GM12878 (cell line): ENCODE results near the gene NLGN4X.

Experiments used
- ATF7 ChIP-seq: fragments of 450-650 bp; IDR thresholded peaks from 2 replicates; pipeline ENCODE4 v1.6.1; 2016; ENCODE audit warnings: low read depth, mild to moderate bottlenecking
- CTCF ChIP-seq, 3 experiments: IDR thresholded peaks in 2 of 3; conservative IDR thresholded peaks in 1 of 3; 2 replicates each; pipeline ENCODE4 v1.5.1; 2011; ENCODE audit warnings: low read depth in 3 of 3, low read length in 3 of 3, mild to moderate bottlenecking in 3 of 3, control low read depth in 2 of 3, moderate library complexity in 2 of 3, inconsistent platforms in 1 of 3, mixed read lengths in 1 of 3; ENCODE audit not compliant: control insufficient read depth in 2 of 3, insufficient read depth in 1 of 3; ENCODE audit errors: extremely low read depth in 1 of 3
- ESRRA ChIP-seq: IDR thresholded peaks from 2 replicates; pipeline ENCODE4 v1.6.1; 2012; ENCODE audit warnings: mild to moderate bottlenecking, low read length, improper control_type of control experiment
- EZH2 ChIP-seq: IDR thresholded peaks from 2 replicates; pipeline ENCODE4 v1.6.1; 2012; ENCODE audit warnings: low read depth, mild to moderate bottlenecking, control low read depth, inconsistent platforms, low read length, borderline replicate concordance; ENCODE audit not compliant: control insufficient read depth
- GABPA ChIP-seq: IDR thresholded peaks from 2 replicates; pipeline ENCODE4 v1.6.1; 2014; ENCODE audit warnings: antibody characterized with exemption, low read depth, mild to moderate bottlenecking, inconsistent platforms
- POLR2A ChIP-seq: IDR thresholded peaks from 2 replicates; pipeline ENCODE4 v1.6.1; 2011; ENCODE audit warnings: low read depth, mild to moderate bottlenecking, low read length
- POLR2AphosphoS5 ChIP-seq: IDR thresholded peaks from 2 replicates; pipeline ENCODE4 v1.6.1; 2011; ENCODE audit warnings: mild to moderate bottlenecking, low read length, inconsistent platforms
- RCOR1 ChIP-seq: conservative IDR thresholded peaks from 2 replicates; pipeline ENCODE4 v1.6.1; 2012; ENCODE audit warnings: low read depth, low read length, improper control_type of control experiment
- SIN3A ChIP-seq: IDR thresholded peaks from 2 replicates; pipeline ENCODE4 v1.6.1; 2012; ENCODE audit warnings: low read depth, low read length, improper control_type of control experiment
- SMC3 ChIP-seq: IDR thresholded peaks from 2 replicates; pipeline ENCODE4 v1.6.1; 2011; ENCODE audit warnings: low read length, improper control_type of control experiment, borderline replicate concordance
- SP1 ChIP-seq: IDR thresholded peaks from one replicate; pipeline ENCODE4 v1.6.1; 2011; ENCODE audit warnings: low read depth, low read length
- YY1 ChIP-seq: IDR thresholded peaks from 2 replicates; pipeline ENCODE4 v1.6.1; 2011; ENCODE audit warnings: low read depth, mild to moderate bottlenecking, low read length
- ZNF274 ChIP-seq: IDR thresholded peaks from one replicate; pipeline ENCODE4 v1.8.0; 2011; ENCODE audit not compliant: insufficient read length, insufficient read depth
- TF ChIP-seq, protein P1 (sequence below): IDR thresholded peaks from 2 replicates; pipeline ENCODE4 v1.6.1; 2012; ENCODE audit warnings: mild to moderate bottlenecking, low read depth, low read length

DNA sequence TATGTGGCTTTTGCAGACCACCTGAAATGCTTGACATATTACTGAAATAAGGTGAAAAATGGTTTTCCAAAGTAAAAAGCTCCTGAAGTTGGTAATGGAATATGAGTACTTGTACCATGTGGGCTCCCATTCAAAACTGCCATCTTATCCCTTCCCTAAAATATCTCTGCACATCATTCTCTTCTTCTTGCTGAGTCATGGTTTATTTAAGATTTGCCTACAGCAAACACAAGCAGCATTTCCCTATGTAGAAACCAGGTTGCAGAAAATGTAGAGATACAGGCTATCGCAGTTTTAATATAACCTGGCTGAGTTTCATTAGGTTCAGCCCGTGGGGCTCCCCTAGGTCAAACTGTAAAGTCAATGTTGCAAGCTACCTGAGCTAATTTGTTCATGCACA, 270.1 kb downstream of the NLGN4X start:
- TF ChIP-seq POLR2A (no peak), CTCF (IDR thresholded peaks at IDR 0.05 in 2 of 3, conservative IDR thresholded peaks at IDR 0.05 in 1 of 3; ENCODE audit: control insufficient read depth in 2 of 3, extremely low read depth in 1 of 3, insufficient read depth in 1 of 3, low read depth in 3 of 3, low read length in 3 of 3) (no peak), SP1 (no peak), GABPA (no peak), SIN3A (no peak), YY1 (no peak), EZH2 (no peak), ATF7 (no peak), POLR2AphosphoS5 (no peak), RCOR1 (no peak), ESRRA (no peak), SMC3 (no peak), ZNF274 (no peak)
- TF ChIP-seq, protein P1, sequence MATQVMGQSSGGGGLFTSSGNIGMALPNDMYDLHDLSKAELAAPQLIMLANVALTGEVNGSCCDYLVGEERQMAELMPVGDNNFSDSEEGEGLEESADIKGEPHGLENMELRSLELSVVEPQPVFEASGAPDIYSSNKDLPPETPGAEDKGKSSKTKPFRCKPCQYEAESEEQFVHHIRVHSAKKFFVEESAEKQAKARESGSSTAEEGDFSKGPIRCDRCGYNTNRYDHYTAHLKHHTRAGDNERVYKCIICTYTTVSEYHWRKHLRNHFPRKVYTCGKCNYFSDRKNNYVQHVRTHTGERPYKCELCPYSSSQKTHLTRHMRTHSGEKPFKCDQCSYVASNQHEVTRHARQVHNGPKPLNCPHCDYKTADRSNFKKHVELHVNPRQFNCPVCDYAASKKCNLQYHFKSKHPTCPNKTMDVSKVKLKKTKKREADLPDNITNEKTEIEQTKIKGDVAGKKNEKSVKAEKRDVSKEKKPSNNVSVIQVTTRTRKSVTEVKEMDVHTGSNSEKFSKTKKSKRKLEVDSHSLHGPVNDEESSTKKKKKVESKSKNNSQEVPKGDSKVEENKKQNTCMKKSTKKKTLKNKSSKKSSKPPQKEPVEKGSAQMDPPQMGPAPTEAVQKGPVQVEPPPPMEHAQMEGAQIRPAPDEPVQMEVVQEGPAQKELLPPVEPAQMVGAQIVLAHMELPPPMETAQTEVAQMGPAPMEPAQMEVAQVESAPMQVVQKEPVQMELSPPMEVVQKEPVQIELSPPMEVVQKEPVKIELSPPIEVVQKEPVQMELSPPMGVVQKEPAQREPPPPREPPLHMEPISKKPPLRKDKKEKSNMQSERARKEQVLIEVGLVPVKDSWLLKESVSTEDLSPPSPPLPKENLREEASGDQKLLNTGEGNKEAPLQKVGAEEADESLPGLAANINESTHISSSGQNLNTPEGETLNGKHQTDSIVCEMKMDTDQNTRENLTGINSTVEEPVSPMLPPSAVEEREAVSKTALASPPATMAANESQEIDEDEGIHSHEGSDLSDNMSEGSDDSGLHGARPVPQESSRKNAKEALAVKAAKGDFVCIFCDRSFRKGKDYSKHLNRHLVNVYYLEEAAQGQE, result no peak
